Chondrocyte (in vitro differentiated cells): ENCODE data around the gene BUB3. TPM values are rescaled to one million over a fixed set of nuclear protein-coding genes. Genes with fewer than 3 reads are reported as not detected.
"Not testable (repeated sequence)": the region's sequence is repeated elsewhere in the genome, so short reads cannot be mapped to it uniquely, and the experiment has no call there.

ENCODE experiments used
- DNase-seq: peaks from one replicate; pipeline ENCODE4 v3.0.0; 2021; ENCODE audit warnings: mixed read lengths, low spot score
- H3K27ac Mint-ChIP-seq: one replicate; pipeline ENCODE4 v1.8.0; 2021; ENCODE audit warnings: mild to moderate bottlenecking, moderate library complexity, mixed read lengths; ENCODE audit not compliant: unreplicated experiment
- H3K27me3 Mint-ChIP-seq: 2 replicates; pipeline ENCODE4 v1.8.0; 2021; ENCODE audit warnings: low read depth, mixed read lengths
- H3K36me3 Mint-ChIP-seq: 2 replicates; pipeline ENCODE4 v1.8.0; 2021; ENCODE audit warnings: low read depth, mixed read lengths
- H3K4me1 Mint-ChIP-seq: 2 replicates; pipeline ENCODE4 v1.8.0; 2021; ENCODE audit warnings: low read depth, mild to moderate bottlenecking, mixed read lengths
- H3K4me3 Mint-ChIP-seq: one replicate; pipeline ENCODE4 v1.8.0; 2021; ENCODE audit warnings: mild to moderate bottlenecking, moderate library complexity, mixed read lengths; ENCODE audit not compliant: unreplicated experiment
- H3K9me3 Mint-ChIP-seq: 2 replicates; pipeline ENCODE4 v1.8.0; 2021; ENCODE audit warnings: low read depth, mixed read lengths
- CTCF ChIP-seq: fragments of 200-600 bp; sonication (generic); IDR thresholded peaks from 2 replicates; pipeline ENCODE4 v1.5.0; 2021; ENCODE audit warnings: antibody characterized with exemption, mild to moderate bottlenecking, moderate library complexity
- total RNA-seq: library from RNA; stranded (reverse); gene quantifications from 3 replicates; pipeline ENCODE4 v1.2.1, GENCODE V29; 2021

The BUB3 gene
- total RNA-seq, 1 donor from 2014 or later = 74.1 TPM

- Mint-ChIP-seq H3K4me1 (no peaks in the 10 kb centered on the region), H3K9me3 (peaks cover 8% of the 10 kb centered on the region), H3K36me3 (peaks cover 14% of the 10 kb centered on the region), H3K27me3 (no peaks in the 10 kb centered on the region), H3K27ac (no peak overlapping the region), H3K4me3 (no peak overlapping the region)
- no peak for DNase-seq
- TF ChIP-seq CTCF = no peak
Observed at GRCh38 chr10:123175389-123176387, 21.5 kb downstream of the BUB3 start.

- not testable (repeated sequence) for H3K4me1 Mint-ChIP-seq, H3K27me3 Mint-ChIP-seq, DNase-seq, H3K4me3 Mint-ChIP-seq, H3K27ac Mint-ChIP-seq
- Mint-ChIP-seq H3K9me3 (peaks cover 13% of the 10 kb centered on the region), H3K36me3 (peaks cover 16% of the 10 kb centered on the region)
Observed at GRCh38 chr10:123178390-123178789, 24.2 kb downstream of the BUB3 start.

- DNase-seq = no peak
- Mint-ChIP-seq H3K4me3 (no peak overlapping the region), H3K27ac (no peak overlapping the region), H3K4me1 (no peaks in the 10 kb centered on the region), H3K36me3 (peaks cover 23% of the 10 kb centered on the region), H3K9me3 (peaks cover 27% of the 10 kb centered on the region), H3K27me3 (no peaks in the 10 kb centered on the region)
- TF ChIP-seq CTCF = no peak
Observed at GRCh38 chr10:123180101-123181090, 26.2 kb downstream of the BUB3 start.

- H3K4me3 Mint-ChIP-seq = no peak overlapping the region
- no peak for DNase-seq
- no peak for TF ChIP-seq CTCF
- no peaks in the 10 kb centered on the region for H3K27me3 Mint-ChIP-seq
- no peak overlapping the region for H3K27ac Mint-ChIP-seq
- H3K4me1 Mint-ChIP-seq = no peaks in the 10 kb centered on the region
- H3K9me3 Mint-ChIP-seq = peaks cover 32% of the 10 kb centered on the region
- H3K36me3 Mint-ChIP-seq = peaks cover 22% of the 10 kb centered on the region
Observed at GRCh38 chr10:123183724-123184123, 29.5 kb downstream of the BUB3 start.

GRCh38 chr10:123187781-123188180 lies 33.6 kb downstream of the BUB3 start:
- DNase-seq = no peak
- no peak for TF ChIP-seq CTCF
- no peak overlapping the region for H3K27ac Mint-ChIP-seq
- no peaks in the 10 kb centered on the region for H3K4me1 Mint-ChIP-seq
- H3K4me3 Mint-ChIP-seq = no peak overlapping the region
- peaks cover 22% of the 10 kb centered on the region for H3K36me3 Mint-ChIP-seq
- peaks cover 29% of the 10 kb centered on the region for H3K9me3 Mint-ChIP-seq
- no peaks in the 10 kb centered on the region for H3K27me3 Mint-ChIP-seq
